Fibroblast of lung (primary cell): ENCODE results near the gene SAMSN1. TPM values are rescaled to one million over a fixed set of nuclear protein-coding genes. Genes with fewer than 3 reads are reported as not detected.

ENCODE experiments used
- DNase-seq, 2 donors: peaks; one replicate each; pipeline versions ENCODE4 v3.0.0 to v3.0.0-alpha.2; 2010; ENCODE audit warnings: low read depth in 2 of 2
- H2AFZ ChIP-seq: 2 replicates; pipeline ENCODE4 v1.5.1; 2012; ENCODE audit warnings: low read length, control low read depth, inconsistent platforms
- H3K27ac ChIP-seq: 2 replicates; pipeline ENCODE4 v1.5.1; 2011; ENCODE audit warnings: low read length, control low read depth; ENCODE audit not compliant: insufficient read depth
- H3K27me3 ChIP-seq: 2 replicates; pipeline ENCODE4 v1.5.1; 2011; ENCODE audit warnings: mild to moderate bottlenecking, low read length; ENCODE audit not compliant: control insufficient read depth, insufficient read depth
- H3K36me3 ChIP-seq: 2 replicates; pipeline ENCODE4 v1.5.1; 2011; ENCODE audit warnings: low read length; ENCODE audit not compliant: control insufficient read depth, insufficient read depth
- H3K4me1 ChIP-seq: 2 replicates; pipeline ENCODE4 v1.5.1; 2011; ENCODE audit warnings: low read length; ENCODE audit not compliant: control insufficient read depth, insufficient read depth; ENCODE audit errors: extremely low read depth
- H3K4me2 ChIP-seq: 2 replicates; pipeline ENCODE4 v1.5.1; 2011; ENCODE audit warnings: low read length, control low read depth; ENCODE audit not compliant: insufficient read depth; ENCODE audit errors: extremely low read depth
- H3K4me3 ChIP-seq, 4 experiments: fragments of 200-600 bp in 1 of 4; sonication (generic) in 1 of 4; replicated peaks in 1 of 4; 2 replicates each; pipeline ENCODE4 v1.5.1; 2011 to 2016; ENCODE audit warnings: low read length in 4 of 4, low read depth in 3 of 4, mild to moderate bottlenecking in 3 of 4, control low read depth in 2 of 4, inconsistent platforms in 1 of 4, mixed read lengths in 1 of 4; ENCODE audit not compliant: insufficient read depth in 1 of 4; ENCODE audit errors: control extremely low read depth in 1 of 4
- H3K79me2 ChIP-seq: 2 replicates; pipeline ENCODE4 v1.5.1; 2012; ENCODE audit warnings: mild to moderate bottlenecking, low read length, inconsistent platforms; ENCODE audit not compliant: control insufficient read depth, insufficient read depth
- H3K9ac ChIP-seq: 2 replicates; pipeline ENCODE4 v1.5.1; 2011; ENCODE audit warnings: mild to moderate bottlenecking, low read length, control low read depth; ENCODE audit not compliant: insufficient read depth
- H3K9me3 ChIP-seq: 2 replicates; pipeline ENCODE4 v1.5.1; 2012; ENCODE audit warnings: low read depth, low read length; ENCODE audit not compliant: control insufficient read depth, insufficient read depth
- H4K20me1 ChIP-seq: 2 replicates; pipeline ENCODE4 v1.5.1; 2011; ENCODE audit warnings: low read length; ENCODE audit not compliant: control insufficient read depth, insufficient read depth; ENCODE audit errors: extremely low read depth
- CTCF ChIP-seq, 2 donors: IDR thresholded peaks in 1 of 2; conservative IDR thresholded peaks in 1 of 2; 1 replicate in 1 of 2; 2 replicates in 1 of 2; pipeline ENCODE4 v1.5.1; 2011 to 2012; ENCODE audit warnings: low read length in 2 of 2, control low read depth in 1 of 2, inconsistent platforms in 1 of 2, low read depth in 1 of 2, mild to moderate bottlenecking in 1 of 2
- EZH2 ChIP-seq: IDR thresholded peaks from 2 replicates; pipeline ENCODE4 v1.5.1; 2012; ENCODE audit warnings: low read length, control low read depth, mild to moderate bottlenecking; ENCODE audit errors: missing control alignments
- polyA plus RNA-seq, 2 donors: library from polyadenylated mRNA; depleted of rRNA in 1 of 2; stranded (reverse) in 1 of 2; unstranded in 1 of 2; fragments of >200 nt; gene quantifications; 2 replicates each; pipeline ENCODE4 v1.2.1, GENCODE V29; 2011 to 2012; ENCODE audit warnings: missing spikeins in 1 of 2
- total RNA-seq: library from RNA; depleted of rRNA; stranded (reverse); fragments of >200 nt; gene quantifications from 2 replicates; pipeline ENCODE4 v1.2.1, GENCODE V29; 2014

SAMSN1 gene
- total and polyA plus RNA-seq, 2 donors (not counting 1 experiment from before 2014, with no cell fraction given): not detected

- Histone ChIP-seq H3K9ac (no peak overlapping the region), H3K4me2 (no peak overlapping the region), H3K27ac (no peak overlapping the region), H4K20me1 (no peaks in the 10 kb centered on the region), H2AFZ (no peak overlapping the region), H3K36me3 (no peaks in the 10 kb centered on the region), H3K4me1 (no peaks in the 10 kb centered on the region), H3K27me3 (no peaks in the 10 kb centered on the region), H3K79me2 (no peaks in the 10 kb centered on the region), H3K4me3 (no peak overlapping the region), H3K9me3 (no peaks in the 10 kb centered on the region)
- no peak for DNase-seq
- TF ChIP-seq EZH2: no peak
- TF ChIP-seq CTCF (conservative IDR thresholded peaks at IDR 0.05 in 1 of 2, IDR thresholded peaks at IDR 0.05 in 1 of 2; ENCODE audit: low read depth in 1 of 2, low read length in 2 of 2): no peak
These were observed 59.2 kb downstream of the SAMSN1 start for GRCh38 chr21:14486869-14487268.

GRCh38 chr21:14484188-14485009, 61.7 kb downstream of the SAMSN1 start:
- H3K27me3 ChIP-seq: no peaks in the 10 kb centered on the region
- no peak overlapping the region for H3K4me3 ChIP-seq
- H2AFZ ChIP-seq: no peak overlapping the region
- DNase-seq: no peak
- H3K27ac ChIP-seq: no peak overlapping the region
- no peak overlapping the region for H3K9ac ChIP-seq
- no peaks in the 10 kb centered on the region for H3K79me2 ChIP-seq
- no peaks in the 10 kb centered on the region for H3K36me3 ChIP-seq
- no peaks in the 10 kb centered on the region for H3K4me1 ChIP-seq
- TF ChIP-seq EZH2 (no peak), CTCF (conservative IDR thresholded peaks at IDR 0.05 in 1 of 2, IDR thresholded peaks at IDR 0.05 in 1 of 2; ENCODE audit: low read depth in 1 of 2, low read length in 2 of 2) (no peak)
- no peaks in the 10 kb centered on the region for H3K9me3 ChIP-seq
- no peaks in the 10 kb centered on the region for H4K20me1 ChIP-seq
- no peak overlapping the region for H3K4me2 ChIP-seq

- TF ChIP-seq CTCF (conservative IDR thresholded peaks at IDR 0.05 in 1 of 2, IDR thresholded peaks at IDR 0.05 in 1 of 2; ENCODE audit: low read depth in 1 of 2, low read length in 2 of 2) (no peak), EZH2 (no peak)
- Histone ChIP-seq H3K4me1 (no peaks in the 10 kb centered on the region), H3K9ac (no peak overlapping the region)
These were observed 62.8 kb downstream of the SAMSN1 start for GRCh38 chr21:14483296-14483695.

More at GRCh38 chr21:14483296-14483695, 62.8 kb downstream of the SAMSN1 start:
- Histone ChIP-seq H3K4me2 (no peak overlapping the region), H4K20me1 (no peaks in the 10 kb centered on the region), H3K27ac (no peak overlapping the region), H3K9me3 (no peaks in the 10 kb centered on the region), H3K4me3 (no peak overlapping the region), H3K36me3 (no peaks in the 10 kb centered on the region), H3K79me2 (no peaks in the 10 kb centered on the region), H2AFZ (no peak overlapping the region), H3K27me3 (no peaks in the 10 kb centered on the region)
- DNase-seq: no peak
